ENCODE measurements around the gene OSBPL6.
"Not testable (repeated sequence)": the region's sequence is repeated elsewhere in the genome, so short reads cannot be mapped to it uniquely, and the experiment has no call there.

Gene OSBPL6

DNA sequence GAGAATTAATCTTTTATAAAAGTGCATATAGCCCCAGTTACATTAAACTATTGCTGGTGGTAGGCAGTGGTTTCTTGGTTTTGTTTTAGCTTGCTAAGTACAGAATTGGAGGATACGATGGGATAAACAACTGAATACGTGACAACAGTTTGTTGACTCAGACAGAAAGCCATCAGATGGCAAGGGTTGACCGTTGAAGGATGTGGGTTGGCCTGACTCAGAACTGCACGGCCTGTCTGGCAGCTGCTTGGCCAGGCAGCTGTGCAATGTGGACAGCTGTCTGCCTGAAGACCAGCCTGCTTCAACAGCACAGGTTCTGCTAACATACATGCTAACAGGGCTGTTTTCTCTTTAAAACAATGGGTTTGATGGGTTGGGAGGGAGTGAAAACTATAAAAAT lies 210.1 kb downstream of the OSBPL6 start:
- DNase-seq, result no peak
- intact Hi-C loops (cut with DNase I), result no loop called here

GRCh38 chr2:178409261-178409660 lies 214.9 kb downstream of the OSBPL6 start:
- intact Hi-C loops (cut with DNase I), result no loop called here
- no peak for DNase-seq

DNA sequence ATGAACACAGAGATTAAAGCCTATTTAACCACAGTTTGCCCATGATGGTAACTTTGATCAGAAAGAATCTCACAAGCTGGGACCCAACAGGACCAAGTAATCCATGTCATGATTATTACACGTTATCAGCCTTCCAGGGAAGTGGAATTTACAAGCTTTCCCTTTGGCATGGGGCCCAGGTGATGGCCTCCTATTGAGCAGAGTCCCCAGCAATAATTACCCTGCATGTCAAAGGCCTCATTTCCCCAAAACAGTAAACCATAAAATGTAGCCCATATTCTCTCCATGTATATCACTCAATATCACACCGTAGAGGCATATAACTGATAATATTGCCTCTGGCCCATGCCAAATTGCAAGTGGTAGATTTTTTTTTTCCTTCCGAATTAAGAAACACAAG lies 217.7 kb downstream of the OSBPL6 start:
- no peak for DNase-seq
- intact Hi-C loops (cut with DNase I), result loop anchor here (5.0 kb wide), 1 partner anchor 300 kb away; the partner anchor contains the start of gene RBM45

- intact Hi-C loops (cut with DNase I), result loop anchor here (5.0 kb wide), 1 partner anchor 300 kb away; the partner anchor contains the start of gene RBM45
- DNase-seq, result not testable (repeated sequence)
Measured at GRCh38 chr2:178412453-178412852, 218.1 kb downstream of the OSBPL6 start.

DNA sequence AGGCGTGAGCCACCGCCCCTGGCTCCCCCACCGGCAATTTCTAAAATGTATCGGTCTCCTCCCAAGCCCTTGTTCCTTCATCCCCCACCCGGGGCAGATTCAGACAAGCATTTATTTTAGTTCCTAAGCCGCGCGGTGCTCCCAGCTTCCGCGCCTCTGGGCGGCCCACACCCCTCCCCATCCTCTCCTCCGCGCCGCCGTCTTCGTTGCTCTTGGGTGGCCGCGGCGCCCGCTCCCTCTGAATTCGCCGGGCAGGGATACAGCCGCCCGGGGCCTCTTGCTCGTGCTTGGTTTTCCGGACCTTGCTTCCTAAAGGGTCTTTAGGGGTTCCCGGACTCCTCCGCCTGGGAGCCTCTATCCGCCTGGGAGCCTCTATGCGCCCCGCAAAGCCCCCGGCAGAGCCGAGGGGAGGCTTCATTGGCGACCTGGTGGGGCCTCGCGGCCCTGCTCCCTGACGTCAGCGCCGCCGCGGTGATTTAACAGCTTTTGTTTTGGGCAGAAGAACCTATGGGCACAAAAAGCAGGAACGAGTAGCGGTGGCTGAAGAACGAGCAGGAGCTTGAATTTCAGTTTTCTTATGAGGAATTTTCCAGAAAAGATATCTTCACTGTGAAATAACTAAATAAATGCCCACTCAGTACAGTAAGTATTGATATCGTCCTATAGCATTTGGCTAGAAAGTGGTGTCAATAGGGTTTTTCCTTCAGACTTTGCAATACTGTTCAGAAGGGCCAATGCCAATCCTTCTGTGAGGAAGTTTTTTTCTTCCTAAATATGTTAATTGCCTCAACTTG lies 219.4 kb downstream of the OSBPL6 start:
- DNase-seq, result peak; percentile 30 to 83 (median 66)
- intact Hi-C loops (cut with DNase I), result loop anchor here (5.0 kb wide), 1 partner anchor 301 kb away; the partner anchor contains the start of gene RBM45

DNA sequence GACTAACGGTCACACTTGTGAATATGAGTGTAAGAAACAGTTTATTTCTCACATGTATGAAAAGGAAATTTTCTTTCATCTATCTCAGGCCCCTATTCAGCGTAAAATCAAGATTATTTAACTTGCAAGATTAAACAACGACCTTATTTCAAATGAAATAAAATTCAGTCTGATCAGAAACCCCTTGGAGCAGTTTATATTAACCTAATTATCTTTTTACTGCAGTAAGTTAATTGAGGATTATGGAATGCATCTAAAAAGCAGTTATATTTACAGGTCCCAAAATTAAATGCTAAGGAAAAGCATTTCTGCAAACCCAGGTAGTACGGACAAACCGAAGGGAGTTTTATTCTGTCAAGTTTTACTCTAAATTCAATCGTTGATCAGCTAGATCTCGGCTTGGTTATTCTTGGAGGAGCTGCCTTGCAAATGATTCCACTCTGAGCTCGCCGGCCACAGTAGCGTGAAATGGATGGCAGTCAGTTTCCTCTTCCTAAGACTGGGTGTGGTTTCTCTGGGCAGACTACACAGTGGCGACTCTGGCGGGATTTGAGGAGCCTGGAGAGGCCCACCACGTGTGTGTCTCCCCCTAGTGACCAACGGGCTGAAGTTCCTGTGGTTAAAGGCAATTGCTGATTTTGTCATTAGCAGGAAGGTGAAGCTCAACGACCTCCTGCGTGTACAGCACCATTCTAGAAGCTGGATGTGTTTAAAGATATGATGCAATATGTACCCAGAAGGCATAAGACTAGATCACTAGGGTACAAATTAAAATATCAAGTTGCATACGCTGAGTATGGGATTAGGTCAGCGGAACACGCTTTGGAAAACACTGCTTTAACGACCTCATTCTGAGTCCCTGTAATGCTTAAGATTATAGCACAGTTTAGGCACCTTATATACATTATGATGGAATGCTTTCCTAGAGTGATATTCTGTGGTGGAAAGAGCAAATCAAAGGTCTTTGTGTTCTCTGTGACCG lies 220.2 kb downstream of the OSBPL6 start:
- intact Hi-C loops (cut with DNase I), result loop anchor here (5.0 kb wide), 1 partner anchor 302 kb away; the partner anchor contains the start of gene RBM45
- DNase-seq, result peak; percentile 71 to 93 (median 86)

- DNase-seq, result no peak
- intact Hi-C loops (cut with DNase I), result no loop called here
Measured at GRCh38 chr2:178415979-178416378, 221.7 kb downstream of the OSBPL6 start.

DNA sequence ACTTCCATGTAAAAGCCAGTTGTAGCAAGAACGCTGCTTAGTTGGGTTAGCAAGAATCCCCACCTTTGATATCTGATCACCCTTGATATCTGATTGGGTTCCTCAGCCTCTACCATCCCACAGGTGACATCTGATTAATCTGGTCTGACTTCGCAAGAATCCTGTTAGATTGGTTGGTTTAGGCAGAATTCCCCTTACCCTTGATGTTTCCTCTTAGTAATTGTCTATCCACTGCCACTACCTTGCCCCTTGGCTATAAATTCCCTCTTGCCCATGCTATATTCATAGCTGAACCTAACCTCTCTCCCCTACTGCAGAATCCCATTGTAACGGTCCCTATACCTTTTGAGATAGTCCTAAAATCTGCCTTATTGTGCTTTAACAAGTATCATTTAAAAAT lies 223.6 kb downstream of the OSBPL6 start:
- intact Hi-C loops (cut with DNase I), result no loop called here

DNA sequence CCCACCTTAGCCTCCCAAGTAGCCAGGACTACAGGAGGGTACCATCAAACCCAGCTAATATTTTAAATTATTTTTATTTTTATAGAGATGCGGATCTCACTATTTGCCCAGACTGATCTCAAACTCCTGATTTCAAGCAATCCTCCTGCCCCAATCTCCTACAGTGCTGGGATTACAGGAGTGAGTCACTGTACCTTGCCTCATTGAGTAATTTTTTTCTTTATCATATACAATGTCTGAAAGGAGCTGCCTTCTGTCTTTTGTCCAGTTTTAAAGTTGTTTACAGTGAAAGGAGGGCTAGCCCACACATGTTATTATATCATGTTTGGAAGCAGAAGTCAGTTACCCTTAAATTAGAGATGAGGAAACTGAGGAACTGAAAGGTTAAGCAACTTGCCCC lies 224.1 kb downstream of the OSBPL6 start:
- intact Hi-C loops (cut with DNase I), result no loop called here
- DNase-seq, result no peak

More for the DNA sequence above, 223.6 kb downstream of the OSBPL6 start:
- no peak for DNase-seq

GRCh38 chr2:178419123-178419522 lies 224.8 kb downstream of the OSBPL6 start:
- peak in 2 of 42 donors; percentile 14 to 15 for DNase-seq
- intact Hi-C loops (cut with DNase I), result no loop called here

GRCh38 chr2:178420463-178420999 lies 226.2 kb downstream of the OSBPL6 start:
- no peak for DNase-seq
- intact Hi-C loops (cut with DNase I), result no loop called here

GRCh38 chr2:178422097-178422496 lies 227.8 kb downstream of the OSBPL6 start:
- no peak for DNase-seq
- intact Hi-C loops (cut with DNase I), result no loop called here

DNA sequence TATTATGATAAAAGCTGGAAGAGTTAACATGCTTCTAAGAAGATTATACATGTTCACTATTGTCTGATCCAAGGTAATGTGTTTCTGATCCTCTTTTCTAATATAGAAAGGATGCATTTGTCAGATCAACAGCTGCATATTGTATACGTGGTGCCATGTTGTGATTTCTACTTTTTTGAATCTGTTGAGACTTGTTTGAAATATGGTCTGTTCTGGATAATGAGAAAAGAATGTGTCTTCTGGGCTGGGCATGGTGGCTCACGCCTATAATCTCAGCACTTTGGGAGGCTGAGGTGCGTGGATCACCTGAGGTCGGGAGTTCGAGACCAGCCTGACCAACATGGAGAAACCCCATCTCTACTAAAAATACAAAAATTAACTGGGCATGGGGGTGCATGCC lies 229.4 kb downstream of the OSBPL6 start:
- intact Hi-C loops (cut with DNase I); DNase-seq: not testable (repeated sequence)

- no peak for DNase-seq
- intact Hi-C loops (cut with DNase I), result no loop called here
Measured at GRCh38 chr2:178425255-178425827, 231.0 kb downstream of the OSBPL6 start.

DNA sequence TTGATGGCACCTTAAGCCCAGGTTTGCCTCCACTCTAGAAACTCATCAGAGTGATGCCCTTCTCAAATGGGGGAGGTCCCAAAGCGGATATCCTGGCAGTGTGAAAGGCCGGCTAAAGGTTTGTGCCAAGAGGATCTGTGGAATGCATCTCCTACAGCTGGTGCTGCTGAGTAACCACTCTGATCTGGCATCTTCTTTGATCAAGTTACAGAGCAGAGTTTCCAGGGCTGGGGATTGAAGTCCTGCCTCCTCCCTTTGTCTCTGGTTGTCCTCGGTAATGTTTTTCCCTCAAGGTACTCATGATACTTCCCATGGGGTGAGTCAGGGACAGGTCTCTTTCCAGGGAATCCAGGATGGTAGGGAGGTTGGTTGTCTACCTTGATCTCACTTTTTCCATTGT lies 232.1 kb downstream of the OSBPL6 start:
- intact Hi-C loops (cut with DNase I), result no loop called here
- DNase-seq, result no peak

DNA sequence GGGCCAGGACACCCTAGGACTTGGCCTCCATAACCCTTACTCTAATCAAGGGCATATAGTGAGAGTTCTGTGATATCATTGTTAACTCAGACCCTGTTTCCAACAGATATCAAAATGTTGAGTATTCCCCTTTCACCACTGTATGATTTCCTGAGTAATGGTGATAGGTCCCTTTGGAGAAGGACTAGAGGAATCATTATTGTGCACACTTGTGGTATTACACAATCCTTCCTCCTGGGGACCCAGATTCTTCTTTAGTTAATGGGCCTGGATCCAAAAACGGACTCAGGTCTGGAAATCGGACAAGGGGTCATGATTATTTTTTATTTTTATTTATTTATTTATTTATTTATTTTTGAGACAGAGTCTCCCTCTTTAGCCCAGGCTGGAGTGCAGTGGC lies 233.1 kb downstream of the OSBPL6 start:
- intact Hi-C loops (cut with DNase I), result no loop called here
- no peak for DNase-seq

GRCh38 chr2:178428396-178428806 lies 234.1 kb downstream of the OSBPL6 start:
- DNase-seq, result no peak
- intact Hi-C loops (cut with DNase I), result no loop called here

DNA sequence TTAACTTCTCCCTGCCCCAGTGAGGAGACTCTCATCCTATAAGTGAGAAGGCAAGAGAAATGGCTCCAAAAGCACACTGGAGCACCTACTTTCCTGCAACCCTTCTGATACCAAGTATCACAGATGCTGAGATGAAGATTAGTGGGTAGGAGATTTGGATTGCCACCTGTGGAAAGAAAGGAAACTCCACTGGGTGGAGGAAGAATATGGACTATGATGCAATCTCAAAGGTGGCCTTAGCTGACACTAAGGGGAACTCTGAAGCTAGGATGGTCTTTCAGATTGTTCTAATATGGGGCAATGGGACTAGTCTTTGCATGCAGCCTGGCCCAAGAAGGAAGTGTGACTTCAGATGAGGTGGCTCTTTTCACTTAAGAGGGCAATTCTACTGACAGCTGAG lies 235.0 kb downstream of the OSBPL6 start:
- intact Hi-C loops (cut with DNase I), result no loop called here
- DNase-seq, result no peak

DNA sequence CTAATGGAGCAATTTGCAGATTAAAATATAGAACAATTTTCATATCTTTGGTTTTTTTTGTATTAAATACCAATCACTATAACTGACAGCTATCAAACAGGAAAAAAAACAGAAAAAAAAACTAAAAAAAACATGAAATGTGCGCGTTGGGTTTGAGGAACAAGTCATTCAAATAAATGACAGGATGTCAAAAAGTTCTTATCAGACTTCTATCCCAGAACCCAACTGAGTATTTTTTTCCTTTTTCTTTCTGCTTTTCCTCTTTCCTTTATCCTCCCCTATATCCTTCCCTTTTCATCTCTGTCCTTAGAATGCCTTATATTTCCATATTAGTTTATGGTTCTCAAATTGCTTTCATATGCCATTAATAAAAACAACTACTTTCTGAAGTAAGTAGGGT lies 242.3 kb downstream of the OSBPL6 start:
- intact Hi-C loops (cut with DNase I), result no loop called here
- no peak for DNase-seq

Measured in head of caudate nucleus (tissue), 42 donors.